ENCODE results near the gene FAM25A.
"Not testable (repeated sequence)": the region's sequence is repeated elsewhere in the genome, so short reads cannot be mapped to it uniquely, and the experiment has no call there.

DNA sequence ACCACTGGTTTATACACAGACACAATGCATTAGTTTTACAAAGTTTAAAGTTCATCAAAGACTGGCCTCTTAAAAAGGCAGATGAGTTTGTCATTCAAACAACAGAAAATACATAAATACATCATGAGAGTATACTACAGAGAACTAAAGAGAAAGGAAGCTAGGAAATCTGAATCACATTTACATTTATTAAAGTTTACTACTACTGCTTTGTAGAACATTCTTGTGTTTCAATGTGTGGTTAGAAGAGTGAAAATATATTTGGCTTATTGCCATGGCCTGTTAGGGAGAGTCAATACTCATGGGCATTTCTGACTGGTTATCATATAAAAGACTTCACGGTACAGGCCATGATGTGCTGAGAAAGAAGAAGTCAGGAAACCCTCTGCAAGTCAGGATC, 13.0 kb upstream of the FAM25A start:
- TF ChIP-seq, protein P1, sequence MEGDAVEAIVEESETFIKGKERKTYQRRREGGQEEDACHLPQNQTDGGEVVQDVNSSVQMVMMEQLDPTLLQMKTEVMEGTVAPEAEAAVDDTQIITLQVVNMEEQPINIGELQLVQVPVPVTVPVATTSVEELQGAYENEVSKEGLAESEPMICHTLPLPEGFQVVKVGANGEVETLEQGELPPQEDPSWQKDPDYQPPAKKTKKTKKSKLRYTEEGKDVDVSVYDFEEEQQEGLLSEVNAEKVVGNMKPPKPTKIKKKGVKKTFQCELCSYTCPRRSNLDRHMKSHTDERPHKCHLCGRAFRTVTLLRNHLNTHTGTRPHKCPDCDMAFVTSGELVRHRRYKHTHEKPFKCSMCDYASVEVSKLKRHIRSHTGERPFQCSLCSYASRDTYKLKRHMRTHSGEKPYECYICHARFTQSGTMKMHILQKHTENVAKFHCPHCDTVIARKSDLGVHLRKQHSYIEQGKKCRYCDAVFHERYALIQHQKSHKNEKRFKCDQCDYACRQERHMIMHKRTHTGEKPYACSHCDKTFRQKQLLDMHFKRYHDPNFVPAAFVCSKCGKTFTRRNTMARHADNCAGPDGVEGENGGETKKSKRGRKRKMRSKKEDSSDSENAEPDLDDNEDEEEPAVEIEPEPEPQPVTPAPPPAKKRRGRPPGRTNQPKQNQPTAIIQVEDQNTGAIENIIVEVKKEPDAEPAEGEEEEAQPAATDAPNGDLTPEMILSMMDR (IDR thresholded peaks at IDR 0.05; ENCODE audit: low read depth, low read length) = not testable (repeated sequence)
- TF ChIP-seq, protein P2, sequence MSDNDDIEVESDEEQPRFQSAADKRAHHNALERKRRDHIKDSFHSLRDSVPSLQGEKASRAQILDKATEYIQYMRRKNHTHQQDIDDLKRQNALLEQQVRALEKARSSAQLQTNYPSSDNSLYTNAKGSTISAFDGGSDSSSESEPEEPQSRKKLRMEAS (IDR thresholded peaks at IDR 0.05; ENCODE audit: low read depth, low read length) = not testable (repeated sequence)
- not testable (repeated sequence) for TF ChIP-seq POLR2A (IDR thresholded peaks at IDR 0.05; ENCODE audit: extremely low read depth, insufficient read length); MYC (IDR thresholded peaks at IDR 0.05; ENCODE audit: low read depth, low read length)
